SJCRH30 (cell line): Measurements from ENCODE around the gene TMIGD2. TPM values are rescaled to one million over a fixed set of nuclear protein-coding genes. Genes with fewer than 3 reads are reported as not detected.
"Not testable (repeated sequence)": the region's sequence is repeated elsewhere in the genome, so short reads cannot be mapped to it uniquely, and the experiment has no call there.

Experiments
- DNase-seq, 2 experiments: peaks; one replicate each; pipeline ENCODE4 v3.0.0-alpha.2; 2015 to 2020
- H3K27ac ChIP-seq: fragments of 250-450 bp; sonication (Bioruptor Pico); 2 replicates; pipeline ENCODE4 v1.5.1; 2020; ENCODE audit warnings: mild to moderate bottlenecking, moderate library complexity
- H3K27me3 ChIP-seq: fragments of 250-450 bp; sonication (Bioruptor Pico); 2 replicates; pipeline ENCODE4 v1.5.1; 2020; ENCODE audit warnings: mild to moderate bottlenecking, moderate library complexity
- H3K36me3 ChIP-seq: fragments of 250-450 bp; sonication (Bioruptor Pico); 2 replicates; pipeline ENCODE4 v1.5.1; 2020; ENCODE audit warnings: mild to moderate bottlenecking, moderate library complexity
- H3K4me1 ChIP-seq: fragments of 250-450 bp; sonication (Bioruptor Pico); 2 replicates; pipeline ENCODE4 v1.5.1; 2020; ENCODE audit warnings: mild to moderate bottlenecking, moderate library complexity
- H3K4me3 ChIP-seq: fragments of 250-450 bp; sonication (Bioruptor Pico); 2 replicates; pipeline ENCODE4 v1.5.1; 2020; ENCODE audit warnings: mild to moderate bottlenecking, moderate library complexity
- H3K9me3 ChIP-seq: fragments of 250-450 bp; sonication (Bioruptor Pico); replicated peaks from 2 replicates; pipeline ENCODE4 v1.5.1; 2020; ENCODE audit warnings: mild to moderate bottlenecking, moderate library complexity
- total RNA-seq: library from RNA; depleted of rRNA; stranded (reverse); fragments of >200 nt; shearing (Covaris generic); gene quantifications from 2 replicates; pipeline ENCODE4 v1.2.3, GENCODE V29; 2014

TMIGD2 gene
- total RNA-seq, 1 experiment from 2014 or later, result 1.5 TPM

DNA sequence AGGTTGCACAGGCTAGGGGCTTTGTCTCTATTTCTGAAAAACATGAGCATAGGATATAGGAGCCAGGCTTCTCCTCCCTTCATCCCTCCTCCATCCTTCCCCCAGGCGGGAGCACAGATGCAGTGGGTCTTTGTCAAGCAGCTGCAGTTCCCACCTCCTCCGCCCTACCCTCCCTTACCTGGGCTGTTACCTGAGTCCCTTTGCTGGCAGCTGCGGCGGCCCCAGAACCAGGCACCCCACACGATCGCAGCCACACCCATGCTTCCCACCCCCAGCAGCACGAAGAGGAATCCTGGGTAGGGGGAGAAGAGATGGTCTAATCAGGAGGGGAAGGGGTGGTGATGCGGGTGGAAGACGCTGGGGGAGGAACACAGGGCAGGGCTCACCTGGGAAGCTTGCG lies 7.8 kb downstream of the TMIGD2 start:
- no peaks in the 10 kb centered on the region for H3K36me3 ChIP-seq
- 0 out of 2 replicates have a peak, but pooled peaks cover 4% of the 10 kb centered on the region for H3K4me1 ChIP-seq
- no peak for DNase-seq
- no peak overlapping the region for H3K27ac ChIP-seq
- H3K4me3 ChIP-seq, result no peak overlapping the region
- H3K27me3 ChIP-seq, result no peaks in the 10 kb centered on the region
- no peaks in the 10 kb centered on the region for H3K9me3 ChIP-seq

DNA sequence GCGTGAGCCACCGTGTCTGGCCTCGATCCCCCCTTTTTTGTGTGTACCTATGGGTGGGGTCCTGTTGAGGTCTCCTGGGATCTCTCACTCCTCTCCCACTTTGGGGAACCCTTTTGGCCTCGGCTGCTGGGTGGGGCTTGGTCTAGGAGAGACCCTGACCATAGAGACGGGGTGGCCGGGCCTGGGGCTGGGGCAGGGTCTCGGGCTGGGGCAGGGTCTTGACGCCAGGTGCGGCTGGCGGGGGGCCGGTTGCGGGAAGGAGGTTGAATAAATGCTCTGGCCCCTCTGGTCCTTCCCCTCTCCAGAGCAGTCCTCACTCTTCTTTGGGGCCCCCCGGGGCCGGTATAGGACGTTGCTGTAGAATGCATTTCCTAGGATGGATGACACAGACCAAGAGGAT lies 9.7 kb downstream of the TMIGD2 start:
- Histone ChIP-seq H3K4me3 (no peak overlapping the region), H3K4me1 (0 out of 2 replicates have a peak, but pooled peaks cover 4% of the 10 kb centered on the region), H3K27me3 (no peaks in the 10 kb centered on the region), H3K36me3 (peaks cover 11% of the 10 kb centered on the region; the same call in 1 of the 2 replicates), H3K9me3 (no peaks in the 10 kb centered on the region), H3K27ac (no peak overlapping the region)
- DNase-seq, result no peak

DNA sequence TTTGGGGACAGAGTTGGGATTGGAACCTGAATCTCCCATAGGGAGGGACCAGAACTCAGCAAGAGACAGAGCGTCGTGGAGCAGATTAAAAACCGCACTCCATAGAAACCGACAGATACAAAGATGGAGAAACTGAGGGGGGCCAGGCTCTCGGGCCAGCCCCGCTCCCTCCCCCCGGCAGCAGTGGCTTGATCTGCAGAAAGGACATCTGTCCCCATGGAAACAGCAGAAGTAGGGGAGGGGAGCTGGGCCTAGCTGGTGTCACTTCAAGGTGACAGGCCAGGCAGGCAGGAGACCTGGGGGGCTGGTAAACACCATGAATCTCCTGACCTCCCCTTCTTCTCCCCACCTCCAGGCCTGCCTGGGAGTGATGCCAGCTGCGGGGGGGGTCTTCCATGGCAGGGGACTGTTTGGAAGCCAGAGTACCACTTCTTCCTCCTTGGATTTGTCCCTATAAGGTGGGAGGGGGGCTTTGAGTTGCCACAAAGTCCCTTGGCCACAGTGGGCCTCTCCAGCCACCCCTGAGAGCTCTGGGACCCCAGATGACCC lies 10.9 kb downstream of the TMIGD2 start:
- Histone ChIP-seq H3K4me1 (no peaks in the 10 kb centered on the region), H3K36me3 (peaks cover 19% of the 10 kb centered on the region), H3K4me3 (no peak overlapping the region), H3K27ac (no peak overlapping the region), H3K9me3 (no peaks in the 10 kb centered on the region), H3K27me3 (no peaks in the 10 kb centered on the region)
- no peak for DNase-seq

GRCh38 chr19:4288091-4288777 lies 14.0 kb downstream of the TMIGD2 start:
- peaks cover 43% of the 10 kb centered on the region for H3K36me3 ChIP-seq
- H3K27ac ChIP-seq, result no peak overlapping the region
- no peak overlapping the region for H3K4me3 ChIP-seq
- DNase-seq, result no peak
- no peaks in the 10 kb centered on the region for H3K4me1 ChIP-seq
- H3K9me3 ChIP-seq, result no peaks in the 10 kb centered on the region
- H3K27me3 ChIP-seq, result no peaks in the 10 kb centered on the region

- not testable (repeated sequence) for H3K27ac ChIP-seq, H3K9me3 ChIP-seq, DNase-seq, H3K4me3 ChIP-seq, H3K27me3 ChIP-seq, H3K4me1 ChIP-seq
- peaks cover 46% of the 10 kb centered on the region for H3K36me3 ChIP-seq
These were observed 16.0 kb downstream of the TMIGD2 start for GRCh38 chr19:4286141-4286540.

- peaks cover 46% of the 10 kb centered on the region for H3K36me3 ChIP-seq
- no peaks in the 10 kb centered on the region for H3K27me3 ChIP-seq
- no peaks in the 10 kb centered on the region for H3K9me3 ChIP-seq
- no peaks in the 10 kb centered on the region for H3K4me1 ChIP-seq
- DNase-seq, result no peak
- H3K27ac ChIP-seq, result no peak overlapping the region
- H3K4me3 ChIP-seq, result no peak overlapping the region
These were observed 17.2 kb downstream of the TMIGD2 start for GRCh38 chr19:4284974-4285373.

DNA sequence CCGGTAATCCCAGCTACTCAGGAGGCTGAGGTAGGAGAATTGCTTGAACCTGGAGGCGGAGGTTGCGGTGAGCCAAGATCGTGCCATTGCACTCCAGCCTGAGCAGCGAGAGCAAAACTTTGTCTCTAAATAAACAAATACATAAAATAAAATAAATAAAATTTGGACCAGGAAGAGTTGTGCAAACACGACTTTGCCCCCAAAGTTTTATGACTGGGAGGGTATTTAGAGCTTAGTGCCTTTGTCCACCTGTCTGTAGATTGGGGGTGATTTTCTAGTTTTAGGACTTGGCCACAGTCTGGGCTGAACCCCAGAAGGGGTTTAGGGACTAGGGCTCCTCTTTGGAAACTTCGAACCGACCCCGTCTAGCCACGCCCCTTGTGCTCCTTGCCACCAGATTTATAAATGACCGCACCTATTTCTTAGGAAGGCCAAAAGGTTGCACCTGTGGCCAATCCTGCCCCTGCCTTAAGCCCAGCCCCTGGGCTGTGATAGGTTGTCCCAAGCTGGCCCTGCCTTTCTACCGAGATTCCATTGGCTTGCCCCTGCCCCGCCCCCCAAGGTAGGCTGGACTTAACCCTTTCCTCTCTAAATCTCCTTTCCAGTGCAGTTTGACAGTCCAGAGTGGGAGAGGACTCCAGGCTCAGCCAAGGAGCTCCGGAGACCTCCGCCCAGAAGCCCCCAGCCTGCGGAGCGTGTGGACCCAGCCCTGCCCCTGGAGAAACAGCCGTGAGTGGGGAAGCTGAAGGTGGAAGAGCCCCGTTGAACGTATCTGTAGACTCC lies 17.8 kb downstream of the TMIGD2 start:
- no peak overlapping the region for H3K27ac ChIP-seq
- DNase-seq, result peak; percentile 63 to 68
- H3K4me3 ChIP-seq, result no peak overlapping the region
- no peaks in the 10 kb centered on the region for H3K4me1 ChIP-seq
- no peaks in the 10 kb centered on the region for H3K27me3 ChIP-seq
- peaks cover 46% of the 10 kb centered on the region for H3K36me3 ChIP-seq
- H3K9me3 ChIP-seq, result no peaks in the 10 kb centered on the region

DNA sequence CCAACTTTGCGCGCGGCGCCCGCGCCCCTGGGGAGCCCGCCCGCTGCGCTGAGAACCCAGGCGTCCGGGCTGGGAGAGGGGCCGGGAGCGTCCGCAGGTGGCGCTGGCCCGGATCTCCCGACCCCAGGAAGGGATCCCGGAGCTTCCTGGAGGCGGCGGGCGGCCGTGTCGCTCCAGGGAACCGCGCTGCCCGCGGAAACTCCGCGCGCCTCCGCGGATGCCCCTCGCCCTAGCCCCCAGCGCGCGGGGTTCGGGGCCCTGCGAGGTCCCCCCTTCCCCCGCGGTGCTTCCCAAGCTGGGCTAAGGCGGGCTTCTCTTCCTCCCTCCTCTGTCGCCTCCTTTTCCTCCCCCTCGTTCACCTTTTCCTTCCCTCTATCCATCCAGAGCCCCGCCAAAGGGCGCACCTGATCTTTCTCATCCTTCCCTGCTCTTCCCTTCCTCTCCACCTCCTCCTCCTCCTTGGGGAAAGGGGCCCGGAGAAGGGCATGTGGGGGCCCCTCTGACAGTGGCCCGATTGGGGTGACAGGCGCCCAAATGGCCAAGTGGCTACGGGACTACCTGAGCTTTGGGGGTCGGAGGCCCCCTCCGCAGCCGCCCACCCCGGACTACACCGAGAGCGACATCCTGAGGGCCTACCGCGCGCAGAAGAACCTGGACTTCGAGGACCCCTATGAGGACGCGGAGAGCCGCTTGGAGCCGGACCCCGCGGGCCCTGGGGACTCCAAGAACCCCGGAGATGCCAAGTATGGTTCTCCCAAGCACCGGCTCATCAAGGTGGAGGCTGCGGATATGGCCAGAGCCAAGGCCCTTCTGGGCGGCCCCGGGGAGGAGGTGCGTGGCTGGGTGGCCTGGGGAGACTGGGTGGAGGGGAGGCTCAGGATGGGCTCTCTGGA lies 22.4 kb downstream of the TMIGD2 start:
- peak in 1 of 2 experiments; percentile 34 for DNase-seq
- Histone ChIP-seq H3K4me1 (peaks cover 9% of the 10 kb centered on the region), H3K27ac (peak overlapping the region; percentile 95), H3K9me3 (no peaks in the 10 kb centered on the region), H3K27me3 (no peaks in the 10 kb centered on the region), H3K36me3 (peaks cover 19% of the 10 kb centered on the region), H3K4me3 (peak overlapping the region; percentile 84)

DNA sequence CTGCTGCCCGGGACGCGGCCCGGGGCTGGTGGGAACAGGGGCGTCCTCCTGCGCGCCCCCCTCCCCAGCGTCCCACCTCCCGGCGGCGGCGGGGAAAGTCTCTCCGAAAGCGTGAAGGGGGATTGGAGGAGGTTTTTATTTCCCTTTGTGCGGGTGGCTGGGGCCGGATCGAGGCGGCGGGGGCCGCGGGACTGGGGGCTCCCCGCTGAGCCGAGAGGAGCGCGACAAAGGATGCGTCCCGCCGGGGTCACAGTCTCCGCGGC lies 23.0 kb downstream of the TMIGD2 start:
- DNase-seq, result no peak
- peak overlapping the region; percentile 95 for H3K27ac ChIP-seq
- H3K36me3 ChIP-seq, result peaks cover 13% of the 10 kb centered on the region
- H3K4me1 ChIP-seq, result peaks cover 9% of the 10 kb centered on the region
- no peaks in the 10 kb centered on the region for H3K27me3 ChIP-seq
- H3K9me3 ChIP-seq, result no peaks in the 10 kb centered on the region
- H3K4me3 ChIP-seq, result peak overlapping the region; percentile 84

- Histone ChIP-seq H3K4me3 (peak within 1 kb of the TSS; percentile 84), H3K36me3 (peaks cover 8% of the 10 kb centered on the region), H3K9me3 (no peaks in the 10 kb centered on the region), H3K27ac (peak within 1 kb of the TSS; percentile 95), H3K27me3 (no peaks in the 10 kb centered on the region), H3K4me1 (peaks cover 9% of the 10 kb centered on the region)
- peak; percentile 94 to 95 for DNase-seq
These were observed 23.5 kb downstream of the TMIGD2 start, which contains the start of gene SHD for GRCh38 chr19:4278419-4279266. Gene SHD, plus strand, starts transcription at chr19:4279266. Its CDS starts 798 bp downstream, at chr19:4280064.

GRCh38 chr19:4278010-4278409 lies 24.2 kb downstream of the TMIGD2 start:
- peak overlapping the region; percentile 84 for H3K4me3 ChIP-seq
- peak overlapping the region; percentile 95 for H3K27ac ChIP-seq
- no peak for DNase-seq
- no peaks in the 10 kb centered on the region for H3K9me3 ChIP-seq
- peaks cover 2% of the 10 kb centered on the region; the same call in 1 of the 2 replicates for H3K36me3 ChIP-seq
- peaks cover 9% of the 10 kb centered on the region for H3K4me1 ChIP-seq
- H3K27me3 ChIP-seq, result no peaks in the 10 kb centered on the region

DNA sequence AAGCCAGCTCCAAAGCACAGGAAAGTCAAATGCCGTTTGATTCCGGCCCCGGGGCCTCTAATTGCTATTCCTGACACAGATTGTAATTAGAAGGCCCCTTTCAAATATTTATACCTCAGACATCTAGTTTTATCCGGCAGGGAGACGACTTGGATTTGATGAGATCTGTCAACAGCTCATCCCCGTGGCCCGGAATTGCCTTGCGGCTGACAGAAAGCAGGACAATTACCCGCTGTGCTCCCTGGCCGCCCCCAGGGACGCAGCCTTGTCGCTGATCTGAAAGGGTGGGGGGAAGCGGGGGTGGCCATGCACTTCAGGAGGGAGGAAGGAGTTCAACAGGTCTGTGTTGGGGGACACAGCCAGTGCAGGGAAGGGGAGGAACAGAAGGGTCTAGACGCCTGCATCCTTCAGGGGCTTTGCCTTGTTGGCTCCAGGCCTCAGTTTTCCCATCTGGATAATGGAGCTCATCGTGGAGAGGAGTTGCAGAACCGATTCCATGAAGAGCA lies 24.9 kb downstream of the TMIGD2 start:
- Histone ChIP-seq H3K4me3 (no peak overlapping the region), H3K9me3 (no peaks in the 10 kb centered on the region), H3K27me3 (no peaks in the 10 kb centered on the region), H3K27ac (peak overlapping the region; percentile 95; the same call in 1 of the 2 replicates), H3K4me1 (peaks cover 9% of the 10 kb centered on the region), H3K36me3 (no peaks in the 10 kb centered on the region)
- no peak for DNase-seq

DNA sequence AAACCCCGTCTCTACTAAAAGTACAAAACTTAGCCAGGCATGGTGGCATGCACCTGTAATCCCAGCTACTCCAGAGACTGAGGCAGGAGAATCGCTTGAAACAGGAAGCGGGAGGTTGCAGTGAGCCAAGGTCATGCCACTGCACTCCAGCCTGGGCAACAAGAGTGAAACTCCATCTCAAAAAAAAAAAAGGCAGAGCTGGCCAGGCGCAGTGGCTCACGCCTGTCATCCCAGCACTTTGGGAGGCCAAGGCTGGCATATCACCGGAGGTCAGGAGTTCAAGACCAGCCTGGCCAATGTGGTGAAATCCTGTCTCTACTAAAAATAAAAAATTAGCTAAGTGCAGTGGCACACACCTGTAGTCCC lies 27.9 kb downstream of the TMIGD2 start:
- H3K27ac ChIP-seq, H3K4me3 ChIP-seq, DNase-seq, H3K27me3 ChIP-seq, H3K4me1 ChIP-seq, H3K9me3 ChIP-seq, H3K36me3 ChIP-seq: not testable (repeated sequence)

DNA sequence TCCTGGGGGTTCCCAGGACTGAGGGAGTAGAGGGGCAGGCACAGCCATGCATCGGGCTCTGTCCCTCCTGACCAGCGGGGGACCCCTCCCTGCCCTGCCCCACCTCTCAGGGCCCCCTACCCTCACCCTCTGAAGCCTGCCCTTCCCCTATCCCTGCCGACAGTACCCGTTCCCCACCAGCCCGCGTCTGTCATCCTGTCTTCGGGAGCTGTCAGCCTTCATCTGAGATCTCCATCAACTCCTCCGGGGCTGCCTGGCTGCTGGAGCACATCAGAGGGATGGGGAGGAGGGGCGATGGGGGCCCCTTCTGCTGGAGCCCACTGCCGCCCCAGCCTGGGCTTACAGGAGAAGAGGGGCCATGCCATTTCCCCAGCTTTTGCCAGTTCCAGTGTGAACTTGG lies 29.3 kb downstream of the TMIGD2 start:
- H3K36me3 ChIP-seq, result peaks cover 7% of the 10 kb centered on the region
- H3K9me3 ChIP-seq, result no peaks in the 10 kb centered on the region
- H3K4me3 ChIP-seq, result no peak overlapping the region
- H3K27me3 ChIP-seq, result no peaks in the 10 kb centered on the region
- H3K27ac ChIP-seq, result no peak overlapping the region
- H3K4me1 ChIP-seq, result peaks cover 6% of the 10 kb centered on the region
- DNase-seq, result no peak
